ENCODE measurements around the gene P4HB. TPM values are rescaled to one million over a fixed set of nuclear protein-coding genes. Genes with fewer than 3 reads are reported as not detected.

P4HB gene
- total and polyA plus RNA-seq, 10 of the 15 experiments (the other 5 are each of a cell fraction or from before 2014, with no cell fraction given), result 4.7 to 549 (median 361) TPM

GRCh38 chr17:81884968-81885367 lies 24.6 kb upstream of the P4HB start (continued):
- no peak for TF ChIP-seq NFIC (IDR thresholded peaks at IDR 0.05; ENCODE audit: low read depth, low read length)
- TF ChIP-seq SMC3 (IDR thresholded peaks at IDR 0.05; ENCODE audit: borderline replicate concordance, low read length), result no peak
- TF ChIP-seq RAD21 (IDR thresholded peaks at IDR 0.05; ENCODE audit: insufficient read depth, low read depth, low read length), result no peak
- no peak for TF ChIP-seq NR2F1 (conservative IDR thresholded peaks at IDR 0.05)
- no peak for TF ChIP-seq RELA (IDR thresholded peaks at IDR 0.05; ENCODE audit: borderline replicate concordance, partially characterized antibody)
- no peak for TF ChIP-seq CBX3 (IDR thresholded peaks at IDR 0.05; ENCODE audit: borderline replicate concordance, low read depth)
- no peak for TF ChIP-seq SREBF1 (IDR thresholded peaks at IDR 0.05; ENCODE audit: low read length)
- no peak for TF ChIP-seq ZNF622 (IDR thresholded peaks at IDR 0.05)
- TF ChIP-seq RUNX3 (IDR thresholded peaks at IDR 0.05; ENCODE audit: low read length), result no peak
- TF ChIP-seq HSF1 (IDR thresholded peaks at IDR 0.05; ENCODE audit: low read depth, low read length), result no peak
- TF ChIP-seq PRDM15 (CRISPR knock-in tag; IDR thresholded peaks at IDR 0.05), result no peak
- TF ChIP-seq ZNF384 (IDR thresholded peaks at IDR 0.05; ENCODE audit: borderline replicate concordance, low read depth, low read length), result no peak
- TF ChIP-seq MTA3 (IDR thresholded peaks at IDR 0.05; ENCODE audit: borderline replicate concordance, low read length), result no peak
